NCI-H345 (cell line): ENCODE measurements around the gene ST7.

Experiments
- DNase-seq: peaks from one replicate; lab custom pipeline; 2025; lab: John Stamatoyannopoulos, UW

Gene ST7

DNA sequence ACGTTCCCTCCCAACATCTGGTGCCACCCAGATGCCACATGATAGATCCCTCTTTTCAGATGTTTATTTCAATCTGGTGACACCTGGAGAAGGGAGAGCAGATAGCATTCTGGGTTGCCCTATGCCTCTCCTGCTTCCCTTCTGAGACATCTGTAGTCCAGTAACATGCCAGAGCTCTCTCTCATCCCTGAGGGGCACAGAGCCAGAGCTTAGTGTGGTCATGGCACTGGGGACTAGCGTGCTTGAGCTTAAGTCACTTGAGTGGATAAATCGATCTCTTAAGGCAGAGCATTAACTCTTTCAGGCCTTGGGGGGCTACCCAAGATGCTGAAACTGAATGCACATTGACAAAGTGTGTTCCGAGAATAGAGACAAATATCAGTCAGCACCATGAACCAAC lies 321.6 kb downstream of the ST7 start:
- no peak for DNase-seq

DNA sequence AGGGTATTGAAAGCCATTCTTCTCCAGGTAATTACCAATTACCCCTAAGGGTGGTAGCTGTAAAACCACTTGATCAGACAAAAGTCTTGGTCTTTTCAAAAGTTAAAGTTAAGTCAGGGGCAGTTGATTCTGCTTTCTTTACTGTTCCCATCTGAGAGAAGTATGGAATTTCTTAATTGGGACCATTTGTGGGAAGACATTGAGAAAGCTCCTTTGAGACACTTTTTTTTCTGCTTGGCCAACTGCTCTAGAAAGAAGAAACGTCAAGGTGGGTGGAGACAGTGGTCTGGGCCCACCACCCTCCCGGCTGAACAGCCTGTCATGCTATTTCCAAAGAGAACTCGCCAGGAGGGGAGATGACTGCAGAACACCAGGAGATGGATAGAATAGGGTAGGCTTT lies 324.3 kb downstream of the ST7 start:
- DNase-seq = no peak

DNA sequence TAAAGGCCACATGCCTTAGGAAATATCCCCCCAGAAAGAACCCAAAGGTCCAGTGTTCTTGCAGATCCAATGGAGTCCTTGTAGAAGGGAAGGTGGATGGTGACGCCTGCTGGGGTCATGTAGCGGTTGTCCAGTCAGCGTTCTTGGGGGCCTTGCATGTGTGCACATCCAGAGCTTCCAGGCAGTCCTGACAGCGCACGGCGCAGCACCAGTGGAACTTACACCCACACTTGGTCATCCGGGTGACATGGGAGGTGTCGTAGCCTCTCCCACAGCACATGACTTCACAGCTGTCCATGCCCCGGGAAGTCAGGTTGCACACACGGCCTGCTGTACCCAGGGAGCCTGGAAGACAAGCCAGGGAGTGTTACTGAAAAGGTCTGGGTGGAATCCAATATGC lies 324.7 kb downstream of the ST7 start:
- no peak for DNase-seq

DNA sequence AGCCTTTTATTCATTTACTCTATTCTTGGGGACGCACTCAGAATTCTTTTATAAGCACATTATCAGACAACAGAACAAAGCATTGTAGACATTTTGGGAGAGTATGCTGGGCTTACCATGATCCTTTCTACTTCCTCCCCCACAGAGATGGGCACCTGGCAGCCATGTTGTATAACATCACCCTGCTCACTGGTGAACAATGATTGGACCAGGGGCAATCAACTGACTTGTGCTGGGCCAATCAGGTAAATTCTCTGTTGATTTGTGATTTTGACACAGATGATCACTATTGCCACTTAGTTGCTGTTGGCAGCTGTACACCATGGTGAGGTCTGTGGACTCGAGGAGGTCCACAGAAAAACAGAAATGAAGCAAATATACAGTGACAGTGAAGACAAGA lies 325.9 kb downstream of the ST7 start:
- DNase-seq = no peak
